ENCODE data around the gene NOP9. TPM values are rescaled to one million over a fixed set of nuclear protein-coding genes. Genes with fewer than 3 reads are reported as not detected.

The NOP9 gene
- total and polyA plus RNA-seq, 2 experiments from 2014 or later = 3.7 to 13.2 TPM

Small RNA genes lying within 50 kb of the gene (small RNA-seq; reads per million reads assigned to genes)
- gene RF00026 = not detected

Other genes starting within 250 kb of the NOP9 start
Only the 30 nearest of the 34 such genes appear.
- gene DCAF11, start 185.1 kb upstream of the NOP9 start, total RNA-seq = 78.9 and 85.4 TPM in 2 replicates
- gene DCAF11, start 185.1 kb upstream of the NOP9 start, polyA plus RNA-seq = 50.3 and 55.6 TPM in 2 replicates
- gene NRL, start 184.9 kb upstream of the NOP9 start, total RNA-seq = 1.2 and 4.8 TPM in 2 replicates
- 2.4 and 3.3 TPM in 2 replicates for gene NRL, start 184.9 kb upstream of the NOP9 start, polyA plus RNA-seq
- gene FITM1, start 169.2 kb upstream of the NOP9 start, total RNA-seq = 0.24 and 1.0 TPM in 2 replicates
- gene FITM1, start 169.2 kb upstream of the NOP9 start, polyA plus RNA-seq = 0.62 and 2.2 TPM in 2 replicates
- 123 and 134 TPM in 2 replicates for gene PSME1, start 163.7 kb upstream of the NOP9 start, total RNA-seq
- 202 and 238 TPM in 2 replicates for gene PSME1, start 163.7 kb upstream of the NOP9 start, polyA plus RNA-seq
- 13.8 TPM in 2 replicates for gene EMC9, start 158.3 kb upstream of the NOP9 start, total RNA-seq
- gene EMC9, start 158.3 kb upstream of the NOP9 start, polyA plus RNA-seq = 32.2 and 34.1 TPM in 2 replicates
- gene PSME2, start 153.2 kb upstream of the NOP9 start, total RNA-seq = 62.7 and 75.5 TPM in 2 replicates
- 178 and 189 TPM in 2 replicates for gene PSME2, start 153.2 kb upstream of the NOP9 start, polyA plus RNA-seq
- 27.8 and 35.0 TPM in 2 replicates for gene RNF31, start 152.4 kb upstream of the NOP9 start, total RNA-seq
- gene RNF31, start 152.4 kb upstream of the NOP9 start, polyA plus RNA-seq = 27.3 and 29.7 TPM in 2 replicates
- gene IRF9, start 138.6 kb upstream of the NOP9 start, total RNA-seq = 33.7 and 42.7 TPM in 2 replicates
- gene IRF9, start 138.6 kb upstream of the NOP9 start, polyA plus RNA-seq = 66.9 and 79.5 TPM in 2 replicates
- gene REC8, start 127.8 kb upstream of the NOP9 start, total RNA-seq = 28.5 and 44.8 TPM in 2 replicates
- 170 and 193 TPM in 2 replicates for gene REC8, start 127.8 kb upstream of the NOP9 start, polyA plus RNA-seq
- 18.7 and 19.5 TPM in 2 replicates for gene IPO4, start 111.0 kb upstream of the NOP9 start, total RNA-seq
- 19.0 and 26.4 TPM in 2 replicates for gene IPO4, start 111.0 kb upstream of the NOP9 start, polyA plus RNA-seq
- gene TM9SF1, start 104.4 kb upstream of the NOP9 start, total RNA-seq = 68.1 and 75.4 TPM in 2 replicates
- 84.0 and 86.1 TPM in 2 replicates for gene TM9SF1, start 104.4 kb upstream of the NOP9 start, polyA plus RNA-seq
- 0.84 TPM in 1 of 2 replicates, not detected in the other for gene TSSK4, start 94.2 kb upstream of the NOP9 start, total RNA-seq
- gene TSSK4, start 94.2 kb upstream of the NOP9 start, polyA plus RNA-seq = 0.74 and 1.4 TPM in 2 replicates
- gene CHMP4A, start 86.4 kb upstream of the NOP9 start, total RNA-seq = 25.6 and 40.8 TPM in 2 replicates
- 73.6 and 106 TPM in 2 replicates for gene CHMP4A, start 86.4 kb upstream of the NOP9 start, polyA plus RNA-seq
- gene MDP1, start 83.8 kb upstream of the NOP9 start, total RNA-seq = 8.0 and 12.2 TPM in 2 replicates
- gene MDP1, start 83.8 kb upstream of the NOP9 start, polyA plus RNA-seq = 16.1 and 20.9 TPM in 2 replicates
- gene NEDD8, start 67.5 kb upstream of the NOP9 start, total RNA-seq = 158 and 162 TPM in 2 replicates
- gene NEDD8, start 67.5 kb upstream of the NOP9 start, polyA plus RNA-seq = 326 TPM in 2 replicates
- gene GMPR2, start 66.9 kb upstream of the NOP9 start, total RNA-seq = 70.2 and 83.4 TPM in 2 replicates
- gene GMPR2, start 66.9 kb upstream of the NOP9 start, polyA plus RNA-seq = 62.4 and 69.6 TPM in 2 replicates
- 34.0 and 36.5 TPM in 2 replicates for gene TINF2, start 57.2 kb upstream of the NOP9 start, total RNA-seq
- gene TINF2, start 57.2 kb upstream of the NOP9 start, polyA plus RNA-seq = 39.6 and 42.5 TPM in 2 replicates
- 0.33 and 0.56 TPM in 2 replicates for gene TGM1, start 36.7 kb upstream of the NOP9 start, total RNA-seq
- 1.5 and 1.9 TPM in 2 replicates for gene TGM1, start 36.7 kb upstream of the NOP9 start, polyA plus RNA-seq
- gene RABGGTA, start 28.3 kb upstream of the NOP9 start, total RNA-seq = 13.0 and 18.2 TPM in 2 replicates
- gene RABGGTA, start 28.3 kb upstream of the NOP9 start, polyA plus RNA-seq = 36.0 and 52.1 TPM in 2 replicates
- gene DHRS1, start 70 bp upstream of the NOP9 start, total RNA-seq = 23.0 and 29.9 TPM in 2 replicates
- 39.5 and 55.9 TPM in 2 replicates for gene DHRS1, start 70 bp upstream of the NOP9 start, polyA plus RNA-seq
- gene CIDEB, start 8.1 kb downstream of the NOP9 start, total RNA-seq = 43.0 and 56.9 TPM in 2 replicates
- 46.3 and 59.9 TPM in 2 replicates for gene CIDEB, start 8.1 kb downstream of the NOP9 start, polyA plus RNA-seq
- gene LTB4R2, start 10.3 kb downstream of the NOP9 start, total RNA-seq = 3.3 and 3.6 TPM in 2 replicates
- gene LTB4R2, start 10.3 kb downstream of the NOP9 start, polyA plus RNA-seq = 0.56 and 0.92 TPM in 2 replicates
- gene LTB4R, start 11.7 kb downstream of the NOP9 start, total RNA-seq = 4.2 and 5.1 TPM in 2 replicates
- gene LTB4R, start 11.7 kb downstream of the NOP9 start, polyA plus RNA-seq = 3.6 and 6.2 TPM in 2 replicates
- gene ADCY4, start 35.2 kb downstream of the NOP9 start, total RNA-seq = 0.63 and 1.4 TPM in 2 replicates
- 1.3 and 4.1 TPM in 2 replicates for gene ADCY4, start 35.2 kb downstream of the NOP9 start, polyA plus RNA-seq
- gene RIPK3, start 40.1 kb downstream of the NOP9 start, total RNA-seq = 4.8 and 9.1 TPM in 2 replicates
- gene RIPK3, start 40.1 kb downstream of the NOP9 start, polyA plus RNA-seq = 7.0 and 7.4 TPM in 2 replicates
- 37.8 and 45.0 TPM in 2 replicates for gene NFATC4, start 68.3 kb downstream of the NOP9 start, total RNA-seq
- gene NFATC4, start 68.3 kb downstream of the NOP9 start, polyA plus RNA-seq = 68.8 and 84.5 TPM in 2 replicates
- gene NYNRIN, start 99.2 kb downstream of the NOP9 start, total RNA-seq = 41.7 and 56.5 TPM in 2 replicates
- 34.4 and 34.5 TPM in 2 replicates for gene NYNRIN, start 99.2 kb downstream of the NOP9 start, polyA plus RNA-seq
- gene CBLN3, start 129.8 kb downstream of the NOP9 start, total RNA-seq = 2.2 and 2.8 TPM in 2 replicates
- 0.99 and 2.4 TPM in 2 replicates for gene CBLN3, start 129.8 kb downstream of the NOP9 start, polyA plus RNA-seq
- gene KHNYN, start 130.1 kb downstream of the NOP9 start, total RNA-seq = 67.1 and 90.5 TPM in 2 replicates
- 36.4 and 39.6 TPM in 2 replicates for gene KHNYN, start 130.1 kb downstream of the NOP9 start, polyA plus RNA-seq
- 24.4 and 34.1 TPM in 2 replicates for gene SDR39U1, start 142.9 kb downstream of the NOP9 start, total RNA-seq
- gene SDR39U1, start 142.9 kb downstream of the NOP9 start, polyA plus RNA-seq = 99.7 and 102 TPM in 2 replicates

Measured in hepatocyte (in vitro differentiated cells).